Amniotic epithelial cell (primary cell): ENCODE measurements around the gene MRPL10.
A peak's percentile ranks its signal among the peaks of the same experiment; 100 is the strongest.

Experiments
- DNase-seq: peaks from one replicate; pipeline ENCODE4 v3.0.0-alpha.2; 2010; ENCODE audit warnings: low read depth

MRPL10 gene

DNA sequence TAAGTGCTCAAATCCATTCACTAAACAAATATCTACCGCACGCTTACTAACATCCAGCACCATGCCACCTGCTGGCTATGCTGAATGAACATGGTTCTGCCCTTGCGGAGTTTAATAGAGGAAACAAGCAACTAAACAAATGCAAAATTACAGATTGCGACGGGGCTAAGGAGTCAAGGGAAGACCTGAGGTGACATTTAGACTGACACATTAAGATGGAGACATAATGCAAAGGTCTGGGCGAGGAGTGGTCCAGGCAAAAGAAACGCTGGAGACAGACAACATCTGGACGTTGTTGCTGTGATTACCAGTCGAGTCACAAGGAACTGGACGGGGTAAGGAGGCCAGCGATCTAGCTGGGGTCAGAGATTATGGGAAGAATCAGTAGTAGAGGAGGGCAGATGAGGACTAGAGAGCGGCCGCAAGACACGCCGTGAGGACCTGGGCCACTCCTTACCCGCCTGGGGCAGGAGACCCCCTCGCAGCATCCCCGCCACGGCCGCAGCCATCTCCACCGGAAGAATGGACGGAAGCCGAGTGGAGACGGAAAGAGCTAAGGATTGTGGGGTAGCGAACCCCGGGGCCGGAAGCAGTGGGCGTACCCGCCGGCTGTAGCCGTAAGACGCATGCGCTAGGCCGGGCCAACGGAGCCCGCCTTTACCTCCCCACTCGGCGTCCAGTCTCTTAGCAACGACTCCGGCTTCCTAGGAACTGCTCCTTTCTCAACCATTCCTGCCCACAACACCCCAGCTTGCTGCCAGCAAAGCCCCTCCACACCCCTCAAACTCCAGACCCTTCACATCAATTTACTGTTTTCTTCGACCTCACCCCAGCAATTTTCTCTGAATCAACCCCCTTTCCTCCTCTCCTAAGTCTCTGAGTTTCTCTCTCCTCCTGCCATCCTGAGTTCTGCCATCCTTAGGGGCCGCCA lies at the start of gene MRPL10, which contains the start of gene LRRC46:
TSS of gene MRPL10 (minus strand) at position 539 of the 931 bp plus-strand sequence. CDS start at position 509, 30 bp downstream.
TSS of gene LRRC46 (plus strand) at position 668 of the 931 bp plus-strand sequence. CDS start 320 bp downstream, outside the sequence.
- peak; percentile 88 for DNase-seq

DNA sequence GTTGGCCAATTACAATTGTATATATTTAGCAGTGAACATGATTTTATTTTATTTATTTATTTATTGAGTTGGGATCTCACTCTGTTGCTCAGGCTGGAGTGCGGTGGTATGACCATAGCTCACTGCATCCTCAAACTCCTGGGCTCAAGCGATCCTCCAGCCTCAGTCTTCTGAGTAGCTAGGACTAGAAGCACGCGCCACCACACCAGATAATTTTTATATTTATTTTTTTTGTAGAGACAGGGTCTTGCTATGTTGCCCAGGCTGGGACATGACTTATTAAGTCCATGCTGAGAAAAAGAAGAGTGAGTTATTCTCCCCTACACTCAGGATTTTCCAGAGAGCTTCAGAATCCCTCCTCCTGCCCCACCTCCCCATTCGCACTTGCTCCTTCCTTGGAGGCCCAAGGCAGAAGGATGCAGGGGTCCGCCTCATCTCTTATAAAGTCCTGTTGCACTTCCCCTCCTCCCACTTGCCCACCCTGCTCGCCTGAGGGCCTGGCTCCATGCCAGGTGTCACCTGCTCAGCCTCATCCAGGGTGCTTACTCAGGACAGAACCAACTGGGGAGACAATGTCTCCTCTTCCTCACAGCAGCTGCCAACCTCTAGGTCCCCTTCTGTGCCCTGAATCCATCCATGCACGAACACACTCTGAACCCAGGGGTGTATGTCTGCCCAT lies 48.6 kb upstream of the MRPL10 start:
- no peak for DNase-seq

DNA sequence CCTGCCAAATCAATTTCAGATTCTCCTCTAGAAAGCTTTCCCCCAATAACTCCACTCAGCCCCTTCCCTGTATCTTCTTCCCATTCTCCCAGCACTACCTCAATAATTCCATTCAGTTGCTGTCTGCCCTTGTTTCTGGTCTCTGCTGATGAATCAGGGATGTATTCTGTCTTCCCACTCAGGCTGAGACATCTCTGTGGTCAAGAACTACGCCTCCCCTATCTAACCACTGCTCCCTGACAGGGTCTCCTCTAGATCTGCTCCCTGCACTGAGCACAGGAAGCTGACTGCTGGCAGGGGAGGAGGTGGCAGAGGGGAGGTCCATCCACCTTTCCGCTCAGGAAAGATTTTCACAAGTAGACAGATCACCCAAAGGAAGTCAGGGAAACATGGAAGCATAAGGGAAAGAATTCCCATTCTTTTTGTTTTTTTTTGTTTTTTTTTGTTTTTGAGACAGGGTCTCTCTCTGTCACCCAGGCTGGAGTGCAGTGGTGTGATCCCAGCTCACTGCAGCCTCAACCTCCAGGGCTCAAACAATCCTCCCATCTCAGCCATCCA lies 47.8 kb upstream of the MRPL10 start:
- DNase-seq = peak; percentile 91

DNA sequence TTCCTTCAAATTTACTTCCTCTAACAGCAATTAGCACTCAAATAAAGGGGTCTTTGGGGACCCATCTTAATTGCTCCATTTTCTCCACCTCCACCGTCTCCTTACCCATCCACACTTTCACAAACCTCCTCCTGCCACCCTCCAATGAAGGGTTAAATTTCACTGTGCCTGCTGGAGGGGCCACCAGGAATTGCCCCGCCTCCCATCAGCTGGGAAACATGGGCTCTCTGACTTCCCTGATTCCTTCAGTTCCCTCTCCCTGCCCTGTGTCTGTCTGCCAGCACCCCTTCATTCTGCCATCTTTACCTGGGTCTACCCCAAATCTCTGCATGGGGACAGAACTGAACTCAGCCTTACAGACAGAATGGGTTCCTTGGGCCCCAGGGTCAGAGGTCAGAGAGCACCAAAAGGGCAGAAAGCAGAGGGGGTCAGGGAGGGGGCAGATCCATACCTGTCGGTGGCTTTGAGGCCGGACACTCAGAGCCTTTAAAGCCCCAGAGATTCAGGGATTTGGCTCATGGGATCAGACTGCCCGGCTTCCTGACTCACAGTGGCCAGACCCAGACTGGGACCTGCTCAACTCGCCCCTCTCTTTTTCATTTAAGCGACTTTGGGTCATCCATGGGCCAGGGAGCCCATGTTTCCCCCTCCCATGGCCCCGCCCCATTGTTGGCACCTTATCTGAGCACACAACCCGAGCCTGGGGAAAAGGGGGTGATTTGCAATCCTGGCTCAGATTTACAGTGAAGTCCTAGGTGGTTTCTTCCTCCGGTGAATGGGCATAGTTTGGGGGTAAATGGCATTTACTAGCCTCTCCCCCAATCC lies 47.1 kb upstream of the MRPL10 start:
- DNase-seq = no peak

DNA sequence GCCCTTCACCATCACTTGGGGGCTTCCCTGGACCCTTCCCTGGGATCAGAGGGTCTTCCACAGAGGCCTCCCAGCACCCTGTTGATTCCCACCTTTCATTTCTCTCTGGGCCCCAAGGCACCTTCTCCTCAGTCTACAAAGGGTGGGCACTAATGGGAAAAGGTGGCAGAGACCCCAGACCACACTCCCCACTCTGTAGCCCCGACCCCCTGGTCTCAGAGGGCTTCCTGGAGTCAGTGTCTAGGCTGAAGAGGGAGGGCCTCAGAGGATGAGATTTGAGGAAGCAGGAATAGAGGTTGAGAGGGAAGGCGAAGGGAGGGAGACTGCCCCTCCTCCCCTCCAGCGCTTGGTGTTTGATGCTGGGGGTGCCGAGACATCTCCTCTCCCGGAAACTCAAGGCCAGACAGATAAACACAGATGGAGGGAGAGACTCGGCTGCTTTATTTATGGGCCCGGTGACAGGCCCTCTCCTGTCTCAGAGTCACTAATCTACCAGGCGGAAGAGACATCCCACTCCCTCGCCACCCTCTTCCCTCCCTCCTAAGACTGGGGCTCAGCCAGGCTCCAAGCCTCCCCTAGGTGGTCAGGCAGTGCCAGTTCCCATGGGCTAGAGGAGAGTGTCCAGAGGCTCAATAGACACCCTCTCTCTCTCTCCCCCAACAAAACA lies 46.2 kb upstream of the MRPL10 start:
- DNase-seq = peak; percentile 49

DNA sequence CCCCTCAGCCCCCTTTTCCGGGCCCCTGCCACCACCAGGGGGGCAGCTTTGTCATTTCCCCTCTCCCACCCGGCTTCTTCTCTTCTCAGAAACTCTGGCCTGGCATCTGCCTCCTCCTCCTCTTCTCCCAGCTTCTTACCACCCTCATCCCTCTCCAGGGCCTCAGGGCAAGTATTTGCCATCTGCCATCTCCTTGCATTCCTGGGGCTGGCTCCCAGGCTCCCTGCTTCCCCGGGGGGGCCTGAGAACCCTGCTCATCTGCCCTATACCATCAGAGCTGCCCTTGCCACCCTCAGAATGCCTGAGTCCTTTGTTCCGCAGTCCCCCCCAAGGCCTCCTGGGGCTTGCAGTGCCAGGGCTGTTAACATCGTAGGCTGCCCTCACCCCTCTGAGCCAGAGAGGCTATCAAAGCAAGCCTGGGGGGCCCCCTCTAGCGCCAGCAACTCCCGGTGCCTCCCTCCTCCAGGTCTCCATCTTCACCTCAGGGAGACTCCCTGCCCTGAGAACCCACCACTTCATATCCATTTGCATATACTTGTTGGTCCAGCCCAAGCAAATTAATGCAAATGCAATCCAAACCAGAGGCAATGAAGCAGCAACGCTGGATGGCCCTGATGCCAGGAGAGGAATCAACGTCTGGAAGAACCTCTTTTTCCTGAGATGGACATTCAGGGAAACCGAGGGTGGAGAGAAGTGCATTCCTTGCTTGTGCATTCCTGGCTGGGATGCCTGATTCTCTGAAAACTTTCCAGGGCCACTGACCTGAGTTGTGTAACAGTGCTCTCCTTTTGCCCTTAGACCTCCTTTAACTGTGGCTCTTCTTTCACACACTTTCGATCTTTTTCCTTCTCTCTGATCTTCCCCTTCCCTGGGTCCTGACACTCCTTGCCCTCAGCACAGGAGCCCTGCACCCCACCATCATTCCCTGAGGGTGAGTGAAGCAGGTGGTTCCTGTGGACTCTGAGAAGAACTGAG lies 44.0 kb upstream of the MRPL10 start:
- DNase-seq = peak; percentile 35

DNA sequence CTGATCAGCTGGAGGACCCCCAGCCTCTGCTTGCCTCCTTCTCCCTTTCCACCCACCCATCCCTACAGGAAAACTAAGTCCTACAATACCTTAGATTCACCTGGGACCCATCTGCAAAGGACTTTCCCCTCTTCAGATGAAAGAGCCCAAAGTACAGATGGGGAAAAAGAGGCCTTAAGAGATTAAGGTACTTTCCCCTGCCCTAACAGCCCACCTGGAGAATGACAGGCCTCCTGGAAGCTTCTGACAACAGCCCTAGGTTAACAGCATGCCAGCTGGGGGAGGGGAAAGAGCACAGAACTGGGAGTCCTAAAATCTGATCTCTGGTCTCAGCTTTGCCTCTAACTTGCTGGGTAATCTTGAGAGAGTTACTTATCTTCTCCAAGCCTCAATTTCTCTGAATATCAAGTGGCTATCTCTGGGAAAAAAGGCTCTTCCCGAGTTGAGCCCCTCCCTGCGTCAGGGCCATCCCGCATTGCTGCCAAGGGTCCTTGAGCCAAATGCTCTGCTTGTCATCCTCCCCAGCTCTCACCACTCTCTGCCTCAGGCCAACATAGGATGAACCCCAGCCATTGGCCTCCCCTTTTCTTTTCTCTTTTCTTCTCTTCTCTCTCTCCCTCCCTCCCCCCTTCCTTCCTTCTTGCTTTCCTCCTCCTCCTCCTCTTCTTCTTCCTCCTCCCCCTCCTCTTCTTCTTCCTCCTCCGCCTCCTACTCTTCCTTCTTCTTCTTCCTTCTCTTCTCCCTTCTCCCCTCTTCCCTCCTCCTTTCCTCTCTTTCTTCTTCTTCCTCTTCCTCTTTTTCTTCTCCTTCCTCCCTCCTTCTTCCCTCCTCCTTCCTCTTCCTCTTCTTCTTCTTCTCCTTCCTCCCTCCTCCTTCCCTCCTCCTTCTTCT lies 42.1 kb upstream of the MRPL10 start:
- no peak for DNase-seq

DNA sequence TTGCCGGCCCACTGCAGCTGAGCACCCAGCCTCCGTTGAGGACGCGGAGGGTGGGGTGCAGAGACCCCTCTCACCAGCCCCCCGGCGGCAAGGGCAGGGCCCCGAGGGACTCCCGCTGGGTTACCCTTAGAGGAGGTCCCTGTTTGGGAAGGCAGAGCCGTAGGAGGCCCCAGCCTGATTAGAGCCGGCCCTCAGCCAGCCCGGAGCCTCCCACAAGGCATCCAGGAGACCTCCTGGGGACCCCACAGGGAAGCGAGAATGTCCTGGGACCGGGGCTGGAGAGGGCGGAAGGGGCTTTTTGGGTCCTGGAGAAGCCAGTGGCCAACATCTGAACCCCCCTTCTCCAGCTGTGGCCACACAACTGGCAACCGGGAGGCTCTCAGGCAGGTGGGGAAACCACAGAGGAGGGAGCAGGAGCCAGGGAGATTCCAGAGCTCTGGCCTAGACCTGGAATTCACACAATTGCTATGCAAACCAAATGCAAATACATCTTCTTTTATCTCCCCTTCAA lies 41.4 kb upstream of the MRPL10 start:
- peak; percentile 24 for DNase-seq

DNA sequence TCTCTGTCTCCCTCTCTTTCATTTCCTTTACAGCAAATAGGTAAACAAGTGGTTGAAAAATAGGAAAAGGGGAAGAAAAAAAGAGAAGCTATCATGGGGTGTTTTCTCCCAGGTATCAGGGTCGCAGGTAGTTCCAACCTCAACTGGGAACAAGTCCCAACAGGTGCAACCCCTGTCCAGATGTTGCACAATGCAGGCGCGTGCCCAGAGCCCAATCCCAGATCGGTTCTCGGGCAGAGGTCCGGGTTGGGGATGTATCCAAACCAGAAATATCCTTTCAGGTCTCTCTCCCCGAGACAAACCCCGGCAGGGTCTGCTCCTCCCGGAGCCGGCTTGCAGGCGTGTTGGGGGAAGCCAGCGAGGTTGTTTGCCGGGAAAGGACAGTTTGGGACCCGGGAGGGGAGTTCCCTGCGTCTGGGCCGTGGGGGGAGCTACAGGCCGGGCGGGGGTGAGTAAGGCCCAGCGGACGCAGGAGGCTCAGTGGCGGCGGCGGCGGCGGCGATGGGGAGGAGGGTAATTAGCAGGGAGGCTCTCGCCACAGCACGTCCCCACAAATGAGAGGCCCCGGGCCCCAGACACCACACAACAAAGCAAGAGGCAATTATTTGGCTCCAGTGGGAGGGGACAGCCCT lies 40.8 kb upstream of the MRPL10 start:
- DNase-seq = no peak

DNA sequence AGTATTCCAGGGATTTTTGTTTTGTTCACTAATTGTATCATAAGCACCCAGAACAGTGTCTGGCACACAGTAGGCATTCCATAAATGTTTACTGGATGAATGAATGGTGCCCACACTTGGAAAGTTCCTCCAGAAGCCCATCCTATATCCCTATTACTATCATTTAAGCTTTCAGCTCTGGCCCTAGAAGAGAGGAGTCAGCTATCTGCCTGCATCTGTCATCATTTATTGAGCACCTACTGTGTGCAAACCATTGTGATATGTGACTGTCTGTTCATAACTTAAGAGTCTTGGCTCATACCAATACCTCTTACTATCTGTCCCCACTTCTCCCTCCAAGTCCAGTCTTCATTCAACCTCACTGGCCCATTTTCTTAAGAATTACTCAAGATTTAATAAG lies 39.7 kb upstream of the MRPL10 start:
- no peak for DNase-seq

DNA sequence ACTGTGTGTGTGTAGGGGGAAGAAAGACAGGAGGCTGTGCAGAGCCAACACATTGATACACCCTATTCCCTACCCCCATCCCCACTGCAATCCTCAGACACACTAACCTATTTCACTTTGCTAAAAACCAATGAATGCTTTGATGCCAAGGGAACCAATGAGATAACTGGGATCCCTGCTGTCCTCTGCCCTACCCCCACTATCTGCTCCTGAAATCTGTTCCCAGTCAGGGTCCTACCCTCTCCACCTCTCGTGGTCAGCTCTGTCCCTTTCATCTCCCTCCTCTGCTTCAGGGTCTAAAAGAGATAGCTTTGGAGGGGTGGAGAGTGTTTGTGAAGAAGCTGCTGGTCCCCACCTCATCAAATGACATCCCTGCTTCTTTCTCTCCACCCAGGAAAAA lies 38.7 kb upstream of the MRPL10 start:
- DNase-seq = no peak

DNA sequence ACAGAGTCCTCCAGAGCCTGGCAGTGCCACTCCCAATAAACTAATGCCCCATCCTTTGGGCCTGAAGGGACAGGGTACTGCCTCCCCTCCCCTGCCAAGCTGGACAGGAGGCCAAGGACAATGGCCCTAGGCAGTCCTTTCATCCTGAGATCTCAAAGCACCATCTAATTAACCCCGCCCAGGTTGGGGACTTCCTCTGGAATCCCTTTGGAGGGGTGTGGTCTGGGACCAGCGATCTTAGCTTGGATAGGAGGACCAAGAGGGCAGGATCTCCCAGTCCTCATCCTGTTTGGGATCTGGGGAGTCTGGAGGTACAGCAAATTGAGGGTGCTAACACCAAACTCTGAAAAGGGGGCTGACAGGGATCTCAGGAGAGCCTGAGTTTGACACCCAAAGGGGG lies 37.8 kb upstream of the MRPL10 start:
- no peak for DNase-seq

DNA sequence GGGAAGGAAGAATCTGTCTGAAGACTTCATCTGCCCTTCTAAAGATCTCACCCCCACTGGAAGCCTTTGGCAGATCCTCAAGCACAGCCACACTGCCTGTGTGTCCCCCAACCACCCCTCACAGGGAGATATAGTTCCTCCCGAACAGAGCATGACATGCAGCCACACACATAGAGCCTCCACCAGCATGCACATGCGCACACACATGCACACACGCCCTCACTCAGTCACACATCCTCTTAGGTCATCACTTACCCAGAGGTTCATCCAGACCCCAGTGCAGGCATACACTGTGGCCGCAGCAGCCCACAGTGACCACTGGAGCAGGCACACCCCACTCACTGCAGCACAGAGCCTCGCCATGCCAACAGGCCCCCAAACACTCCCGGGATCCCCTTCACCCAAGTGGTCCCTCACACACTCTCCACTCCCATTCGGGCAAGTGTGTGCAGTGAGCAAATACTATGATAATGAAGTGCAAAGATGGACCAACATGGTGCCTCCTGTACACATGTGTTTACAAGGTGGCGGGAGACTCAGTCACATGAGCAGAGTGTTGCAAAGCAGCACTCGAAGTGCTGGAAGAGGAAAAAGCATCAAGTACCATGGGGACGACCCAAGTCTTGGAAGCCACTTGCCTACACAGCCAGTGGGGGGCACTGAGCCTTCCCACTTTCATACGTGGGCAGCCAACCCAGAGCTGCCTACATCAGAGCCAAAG lies 36.6 kb upstream of the MRPL10 start:
- no peak for DNase-seq

DNA sequence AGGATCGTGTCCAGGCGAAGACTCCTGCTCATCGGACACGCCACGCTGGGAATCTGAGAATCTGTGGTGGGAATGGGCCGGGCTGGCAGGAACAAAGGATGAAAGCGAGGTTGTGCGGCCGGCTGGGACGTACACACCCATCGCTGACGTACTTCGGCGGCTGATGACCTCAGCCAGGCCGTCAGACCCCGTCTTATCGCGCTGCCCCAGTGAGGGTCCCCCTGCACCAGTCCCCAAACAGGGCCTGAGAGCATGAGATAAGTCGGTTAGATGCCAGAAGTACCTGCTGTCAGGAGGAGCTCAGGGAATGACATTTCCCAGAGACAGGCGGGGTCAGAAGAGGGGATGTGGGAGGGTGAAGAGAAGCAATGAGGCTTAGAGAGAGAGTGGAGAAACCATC lies 35.6 kb upstream of the MRPL10 start:
- peak; percentile 65 for DNase-seq

DNA sequence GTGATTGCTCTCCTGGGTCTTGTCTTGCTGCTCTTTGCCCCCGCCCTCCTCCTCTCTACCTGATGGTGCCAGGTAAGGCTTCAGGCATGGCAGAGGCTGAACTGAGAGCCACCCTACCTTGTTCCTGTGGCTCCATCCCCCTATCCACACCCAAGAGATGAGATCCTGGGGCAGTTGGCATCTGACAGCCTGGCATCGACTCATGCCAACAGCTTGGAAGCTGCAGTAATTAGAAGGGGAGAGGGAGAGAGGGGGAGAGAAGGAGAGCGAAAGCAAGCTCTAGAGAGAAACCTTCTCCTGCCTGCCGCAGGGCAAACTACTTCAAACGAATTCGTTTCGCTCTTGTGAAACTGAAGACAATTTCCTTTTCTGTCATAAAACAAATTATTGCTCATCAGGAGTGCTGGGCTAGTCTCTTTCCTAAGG lies 33.5 kb upstream of the MRPL10 start:
- DNase-seq = no peak

DNA sequence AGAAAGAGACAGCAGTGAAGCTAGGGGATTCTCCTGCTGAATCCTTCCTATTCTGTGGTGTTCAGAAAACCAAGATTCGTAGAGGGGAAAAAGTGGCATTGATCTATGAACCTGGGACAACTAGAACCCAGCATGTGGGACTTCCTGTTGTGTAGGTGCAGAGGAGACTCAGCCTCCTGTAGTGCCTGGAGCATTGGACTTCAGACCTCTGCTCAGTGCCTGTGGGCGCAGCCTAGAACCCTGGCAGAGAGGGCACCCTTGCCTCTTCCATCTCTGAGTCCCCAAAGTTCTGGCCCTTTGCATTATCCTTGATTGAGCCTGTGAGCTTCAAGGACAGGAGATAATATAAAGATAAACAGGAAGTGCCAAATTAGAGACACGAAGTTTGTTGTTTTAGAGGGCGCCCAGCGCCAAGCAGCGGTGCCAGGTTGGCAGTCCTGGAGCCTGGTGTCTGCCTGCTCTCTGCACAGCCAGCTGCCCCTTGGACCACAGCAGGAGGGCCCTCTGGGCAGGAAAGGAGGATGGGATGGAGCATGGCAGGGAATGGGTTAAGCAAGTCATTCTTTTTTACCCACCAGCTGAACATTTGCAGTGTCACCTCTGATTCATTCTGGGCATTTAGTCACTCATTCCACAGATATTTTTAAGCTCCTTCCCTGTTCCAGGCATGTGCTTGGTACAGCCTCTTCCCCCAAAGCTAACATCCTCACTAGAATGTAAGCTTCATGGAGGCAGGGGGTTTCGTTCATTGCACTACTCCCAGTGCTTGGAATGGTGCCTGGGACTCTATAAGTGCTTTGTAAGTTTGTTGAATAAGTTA lies 31.5 kb upstream of the MRPL10 start:
- DNase-seq = peak; percentile 85

DNA sequence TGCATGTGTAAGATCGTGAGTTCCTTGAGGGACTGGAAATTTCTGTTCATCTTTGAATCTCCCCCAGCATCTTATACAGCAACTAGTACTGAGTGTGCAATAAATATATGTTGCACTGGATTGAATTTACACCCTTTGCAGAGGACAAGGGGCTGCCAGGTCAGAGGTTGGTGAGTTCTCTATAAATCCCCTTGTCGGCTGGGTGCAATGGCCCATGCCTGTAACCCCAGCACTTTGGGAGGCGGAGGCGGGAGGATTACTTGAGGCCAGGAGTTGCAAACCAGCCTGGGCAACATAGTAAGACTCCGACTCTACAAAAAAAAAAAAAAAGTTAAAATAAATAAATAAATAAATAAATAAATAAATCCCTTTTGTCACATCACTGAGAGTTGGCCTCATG lies 29.0 kb upstream of the MRPL10 start:
- no peak for DNase-seq
